Liver (tissue), 9 donors: ENCODE results near the gene TNFSF12. TPM values are rescaled to one million over a fixed set of nuclear protein-coding genes. Genes with fewer than 3 reads are reported as not detected.
A peak's percentile ranks its signal among the peaks of the same experiment; 100 is the strongest.

Source experiments
- DNase-seq: peaks from one replicate; pipeline ENCODE4 v3.0.0-alpha.2; 2017; ENCODE audit warnings: low spot score
- H3K27ac ChIP-seq, 2 donors: one replicate each; pipeline ENCODE4 v1.7.0; 2013; ENCODE audit warnings: inconsistent platforms in 2 of 2, low read length in 2 of 2, control low read depth in 1 of 2, low read depth in 1 of 2, mild to moderate bottlenecking in 1 of 2
- H3K27me3 ChIP-seq, 4 donors: one replicate each; pipeline versions ENCODE4 v1.6.1 to v1.7.0; 2013; ENCODE audit warnings: low read length in 3 of 4, inconsistent platforms in 1 of 4, mild to moderate bottlenecking in 1 of 4, moderate library complexity in 1 of 4; ENCODE audit not compliant: control insufficient read depth in 4 of 4, insufficient read depth in 4 of 4
- H3K36me3 ChIP-seq, 4 donors: one replicate each; pipeline versions ENCODE4 v1.6.1 to v1.7.0; 2013; ENCODE audit warnings: low read length in 3 of 4, mild to moderate bottlenecking in 3 of 4, low read depth in 1 of 4, moderate library complexity in 1 of 4; ENCODE audit not compliant: control insufficient read depth in 4 of 4, insufficient read depth in 3 of 4
- H3K4me1 ChIP-seq, 4 donors: one replicate each; pipeline versions ENCODE4 v1.6.1 to v1.7.0; 2013; ENCODE audit warnings: low read length in 3 of 4, mild to moderate bottlenecking in 3 of 4, moderate library complexity in 1 of 4; ENCODE audit not compliant: control insufficient read depth in 4 of 4, insufficient read depth in 4 of 4
- H3K4me3 ChIP-seq, 3 donors: one replicate each; pipeline versions ENCODE4 v1.6.1 to v1.7.0; 2013; ENCODE audit warnings: low read length in 3 of 3, control low read depth in 1 of 3, low read depth in 1 of 3, mild to moderate bottlenecking in 1 of 3
- H3K9ac ChIP-seq, 2 donors: one replicate each; pipeline ENCODE4 v1.7.0; 2013; ENCODE audit warnings: low read length in 2 of 2, mild to moderate bottlenecking in 2 of 2, moderate library complexity in 2 of 2, control low read depth in 1 of 2, low read depth in 1 of 2
- H3K9me3 ChIP-seq, 4 donors: one replicate each; pipeline versions ENCODE4 v1.6.1 to v1.7.0; 2013; ENCODE audit warnings: low read length in 3 of 4; ENCODE audit not compliant: control insufficient read depth in 4 of 4
- ATF3 ChIP-seq: IDR thresholded peaks from 2 replicates; pipeline ENCODE4 v1.6.1; 2016; ENCODE audit warnings: antibody characterized with exemption
- CTCF ChIP-seq: fragments of 150-350 bp; IDR thresholded peaks from 2 replicates; pipeline ENCODE4 v1.5.1; 2017; ENCODE audit warnings: improper control_type of control experiment, low read depth, low read length; ENCODE audit not compliant: missing input control
- EGR1 ChIP-seq, 2 donors: IDR thresholded peaks; 2 replicates each; pipeline ENCODE4 v1.6.1; 2016 to 2018; ENCODE audit warnings: antibody characterized with exemption in 2 of 2, low read depth in 2 of 2
- FOXA1 ChIP-seq: IDR thresholded peaks from 2 replicates; pipeline ENCODE4 v1.6.1; 2016; ENCODE audit warnings: antibody characterized with exemption
- FOXA2 ChIP-seq: IDR thresholded peaks from 2 replicates; pipeline ENCODE4 v1.6.1; 2016; ENCODE audit warnings: antibody characterized with exemption
- GABPA ChIP-seq, 2 donors: IDR thresholded peaks in 1 of 2; conservative IDR thresholded peaks in 1 of 2; 2 replicates each; pipeline ENCODE4 v1.6.1; 2016; ENCODE audit warnings: antibody characterized with exemption in 2 of 2, mild to moderate bottlenecking in 1 of 2, moderate library complexity in 1 of 2
- HNF4A ChIP-seq, 2 donors: conservative IDR thresholded peaks; 2 replicates each; pipeline ENCODE4 v1.6.1; 2016; ENCODE audit warnings: antibody characterized with exemption in 2 of 2, mild to moderate bottlenecking in 2 of 2
- HNF4G ChIP-seq: IDR thresholded peaks from 2 replicates; pipeline ENCODE4 v1.6.1; 2016; ENCODE audit warnings: antibody characterized with exemption
- JUND ChIP-seq, 2 donors: IDR thresholded peaks; 2 replicates each; pipeline ENCODE4 v1.6.1; 2016; ENCODE audit warnings: antibody characterized with exemption in 2 of 2
- MAX ChIP-seq: IDR thresholded peaks from 2 replicates; pipeline ENCODE4 v1.6.1; 2016; ENCODE audit warnings: antibody characterized with exemption
- RAD21 ChIP-seq, 2 donors: IDR thresholded peaks; 2 replicates each; pipeline ENCODE4 v1.6.1; 2016; ENCODE audit warnings: antibody characterized with exemption in 2 of 2, mild to moderate bottlenecking in 2 of 2
- REST ChIP-seq: IDR thresholded peaks from 2 replicates; pipeline ENCODE4 v1.6.1; 2016; ENCODE audit warnings: antibody characterized with exemption, mild to moderate bottlenecking
- RXRA ChIP-seq, 2 donors: IDR thresholded peaks; 2 replicates each; pipeline ENCODE4 v1.6.1; 2017 to 2018; ENCODE audit warnings: antibody characterized with exemption in 2 of 2, mild to moderate bottlenecking in 1 of 2
- SP1 ChIP-seq: IDR thresholded peaks from 2 replicates; pipeline ENCODE4 v1.6.1; 2018; ENCODE audit warnings: antibody characterized with exemption, mild to moderate bottlenecking
- TAF1 ChIP-seq: conservative IDR thresholded peaks from 2 replicates; pipeline ENCODE4 v1.6.1; 2016; ENCODE audit warnings: antibody characterized with exemption, mild to moderate bottlenecking
- YY1 ChIP-seq: IDR thresholded peaks from 2 replicates; pipeline ENCODE4 v1.6.1; 2016; ENCODE audit warnings: antibody characterized with exemption, mild to moderate bottlenecking
- ZBTB33 ChIP-seq: IDR thresholded peaks from 2 replicates; pipeline ENCODE4 v1.6.1; 2016; ENCODE audit warnings: antibody characterized with exemption
- WGBS: extraction: QIAGEN DNeasy Blood & Tissue Kit; methylation state at CpG from one replicate; pipeline ENCODE4 v1.1.7; 2013; 5-methylcytosine and 5-hydroxymethylcytosine counted together
- polyA plus RNA-seq, 2 donors: library from polyadenylated mRNA; stranded (reverse) in 1 of 2; unstranded in 1 of 2; fragments of 200-250 nt in 1 of 2; fragments of >200 nt in 1 of 2; fragmentation: Nextera tagmentation in 1 of 2; extraction: Ambion mirVana in 1 of 2; gene quantifications; one replicate each; pipeline versions ENCODE4 v1.2.1 to v1.2.3, GENCODE V29; 2013 to 2015
- total RNA-seq, 2 donors: library from RNA; depleted of rRNA; stranded (reverse); fragments of >200 nt; gene quantifications; one replicate each; pipeline ENCODE4 v1.2.3, GENCODE V29; 2014
- donor health status: healthy.
- donor health status: healthy.
- donor health status: healthy.
- donor health status: healthy.
- donor health status: healthy.

TNFSF12 gene
- total and polyA plus RNA-seq, 4 donors = 4.2 to 13.1 (median 5.4) TPM

GRCh38 chr17:7556627-7557026, 7.8 kb downstream of the TNFSF12 start:
- TF ChIP-seq FOXA2 (no peak), FOXA1 (no peak), CTCF (no peak), MAX (no peak), HNF4A (conservative IDR thresholded peaks at IDR 0.05) (no peak), EGR1 (IDR thresholded peaks at IDR 0.05; ENCODE audit: low read depth in 2 of 2) (no peak), HNF4G (no peak), RAD21 (IDR thresholded peaks at IDR 0.05) (no peak), ZBTB33 (no peak), ATF3 (no peak), YY1 (no peak), TAF1 (no peak), SP1 (no peak)
- H3K4me3 ChIP-seq = no peak overlapping the region
- WGBS = 79% methylated on average over 12 of the region's 12 CpGs
- peaks cover 8 to 41% (median 27%) of the 10 kb centered on the region in 4 donors for H3K4me1 ChIP-seq
- no peaks in the 10 kb centered on the region for H3K27me3 ChIP-seq
- DNase-seq = no peak
- H3K27ac ChIP-seq = no peak overlapping the region
- H3K9ac ChIP-seq = no peak overlapping the region
- no peaks in the 10 kb centered on the region for H3K9me3 ChIP-seq
- no peaks in the 10 kb centered on the region for H3K36me3 ChIP-seq

GRCh38 chr17:7557147-7557764, 8.4 kb downstream of the TNFSF12 start:
- Histone ChIP-seq H3K4me3 (no peak overlapping the region), H3K9ac (peak overlapping the region in 1 of 2 donors; percentile 20), H3K27ac (peak overlapping the region; percentile 24 to 94), H3K27me3 (no peaks in the 10 kb centered on the region), H3K36me3 (no peaks in the 10 kb centered on the region), H3K9me3 (no peaks in the 10 kb centered on the region), H3K4me1 (peaks cover 8 to 42% (median 28%) of the 10 kb centered on the region in 4 donors)
- DNase-seq = no peak
- 79% methylated on average over 19 of the region's 19 CpGs for WGBS
- no peak for TF ChIP-seq GABPA (IDR thresholded peaks at IDR 0.05 in 1 of 2, conservative IDR thresholded peaks at IDR 0.05 in 1 of 2)
- TF ChIP-seq HNF4G = no peak
- TF ChIP-seq SP1 = no peak
- no peak for TF ChIP-seq RAD21 (IDR thresholded peaks at IDR 0.05)
- no peak for TF ChIP-seq FOXA2
- TF ChIP-seq ATF3 = no peak
- TF ChIP-seq CTCF = no peak
- no peak for TF ChIP-seq EGR1 (IDR thresholded peaks at IDR 0.05; ENCODE audit: low read depth in 2 of 2)
- TF ChIP-seq TAF1 = no peak
- TF ChIP-seq YY1 = no peak
- no peak for TF ChIP-seq REST
- TF ChIP-seq FOXA1 = no peak
- TF ChIP-seq JUND (IDR thresholded peaks at IDR 0.05) = no peak
- TF ChIP-seq RXRA (IDR thresholded peaks at IDR 0.05) = no peak
- TF ChIP-seq MAX = no peak
